SK-N-MC (cell line): ENCODE measurements around the gene NPY4R.
"Not testable (repeated sequence)": the region's sequence is repeated elsewhere in the genome, so short reads cannot be mapped to it uniquely, and the experiment has no call there.

ENCODE experiments used
- EZH2 ChIP-seq: fragments of 200-600 bp; sonication (generic); IDR thresholded peaks from one replicate; pipeline ENCODE4 v1.6.1; 2017; ENCODE audit warnings: antibody characterized with exemption
- POLR2AphosphoS5 ChIP-seq: IDR thresholded peaks from 2 replicates; pipeline ENCODE4 v1.6.1; 2012; ENCODE audit warnings: mild to moderate bottlenecking, low read depth, low read length, borderline replicate concordance

DNA sequence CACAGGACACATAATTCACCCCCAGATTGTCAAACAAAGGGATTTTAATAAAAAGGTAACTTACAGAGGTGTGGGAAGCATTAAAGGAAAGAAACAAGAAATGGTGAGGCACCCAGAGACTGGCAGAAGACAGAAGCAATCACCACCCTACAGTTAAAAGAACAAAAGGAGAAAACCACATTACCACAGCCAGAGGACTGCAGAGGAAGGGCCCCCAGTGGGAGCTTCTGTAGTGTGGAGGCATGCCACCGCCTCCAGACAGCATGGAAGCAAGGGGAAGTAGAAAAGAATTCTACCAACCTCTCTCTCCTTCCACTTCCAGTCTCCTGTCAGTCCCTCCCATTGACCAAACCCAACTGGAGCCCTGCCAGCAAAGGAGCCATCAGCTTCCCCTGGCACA, 4.4 kb upstream of the NPY4R start:
- TF ChIP-seq EZH2, POLR2AphosphoS5: not testable (repeated sequence)
